ENCODE data around the gene UMODL1.

- TF ChIP-seq POLR2A (IDR thresholded peaks at IDR 0.05; ENCODE audit: low read length): no peak
- TF ChIP-seq GATA1 (IDR thresholded peaks at IDR 0.05; ENCODE audit: low read depth, low read length): no peak
Measured at GRCh38 chr21:42155045-42155855, 84.1 kb downstream of the UMODL1 start.

Data from erythroblast (primary cell).